Upper lobe of left lung (tissue), 4 donors: ENCODE measurements around the gene SPINK4.

ENCODE experiments used
- EP300 ChIP-seq, 4 donors: sonication (generic); formaldehyde crosslinking; IDR thresholded peaks; one replicate each; pipeline ENCODE4 v1.5.1; 2017; ENCODE audit warnings: antibody characterized with exemption in 4 of 4, control low read depth in 2 of 4
- POLR2A ChIP-seq, 4 donors: fragments of 450-650 bp; IDR thresholded peaks; one replicate each; pipeline ENCODE4 v1.5.1; 2016 to 2017; ENCODE audit warnings: antibody characterized with exemption in 4 of 4, mild to moderate bottlenecking in 2 of 4
- POLR2AphosphoS5 ChIP-seq, 2 donors: sonication (generic); formaldehyde crosslinking; IDR thresholded peaks; one replicate each; pipeline ENCODE4 v1.5.1; 2017; ENCODE audit warnings: antibody characterized with exemption in 2 of 2
- TF ChIP-seq, protein P1 (sequence below), 6 experiments: fragments of 450-650 bp in 4 of 6; fragments of 200-600 bp in 2 of 6; sonication (generic) in 2 of 6; IDR thresholded peaks; one replicate each; pipeline ENCODE4 v1.5.1; 2016 to 2019; ENCODE audit warnings: antibody characterized with exemption in 6 of 6

DNA sequence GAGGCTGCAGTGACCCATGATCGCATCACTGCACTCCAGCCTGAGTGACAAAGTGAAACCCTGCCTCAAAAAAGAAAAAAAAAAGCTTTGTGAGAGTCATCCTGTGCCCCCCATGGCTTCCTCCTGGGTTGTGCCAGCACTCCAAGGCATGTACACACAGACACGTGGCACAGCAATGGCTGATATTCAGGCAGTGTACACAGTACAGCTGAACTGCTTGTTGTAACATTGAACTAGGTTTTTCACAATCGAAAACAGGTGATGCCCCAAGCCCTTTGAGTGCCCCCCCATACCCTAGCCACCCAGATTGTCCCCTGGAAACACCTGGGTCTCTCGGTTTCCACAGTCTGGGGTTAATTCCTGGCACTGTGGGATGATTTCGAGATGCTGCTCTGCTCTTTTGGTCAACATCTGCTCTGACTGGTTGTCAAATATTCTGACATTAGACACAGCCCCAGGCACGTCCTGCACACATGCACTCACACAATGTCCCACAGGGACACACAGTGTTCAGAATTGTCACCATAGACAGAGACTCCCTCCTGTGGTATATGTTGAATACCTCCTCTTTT, 9.2 kb downstream of the SPINK4 start:
- no peak for TF ChIP-seq POLR2AphosphoS5 (IDR thresholded peaks at IDR 0.05)
- no peak for TF ChIP-seq EP300 (IDR thresholded peaks at IDR 0.05)
- TF ChIP-seq, protein P1, sequence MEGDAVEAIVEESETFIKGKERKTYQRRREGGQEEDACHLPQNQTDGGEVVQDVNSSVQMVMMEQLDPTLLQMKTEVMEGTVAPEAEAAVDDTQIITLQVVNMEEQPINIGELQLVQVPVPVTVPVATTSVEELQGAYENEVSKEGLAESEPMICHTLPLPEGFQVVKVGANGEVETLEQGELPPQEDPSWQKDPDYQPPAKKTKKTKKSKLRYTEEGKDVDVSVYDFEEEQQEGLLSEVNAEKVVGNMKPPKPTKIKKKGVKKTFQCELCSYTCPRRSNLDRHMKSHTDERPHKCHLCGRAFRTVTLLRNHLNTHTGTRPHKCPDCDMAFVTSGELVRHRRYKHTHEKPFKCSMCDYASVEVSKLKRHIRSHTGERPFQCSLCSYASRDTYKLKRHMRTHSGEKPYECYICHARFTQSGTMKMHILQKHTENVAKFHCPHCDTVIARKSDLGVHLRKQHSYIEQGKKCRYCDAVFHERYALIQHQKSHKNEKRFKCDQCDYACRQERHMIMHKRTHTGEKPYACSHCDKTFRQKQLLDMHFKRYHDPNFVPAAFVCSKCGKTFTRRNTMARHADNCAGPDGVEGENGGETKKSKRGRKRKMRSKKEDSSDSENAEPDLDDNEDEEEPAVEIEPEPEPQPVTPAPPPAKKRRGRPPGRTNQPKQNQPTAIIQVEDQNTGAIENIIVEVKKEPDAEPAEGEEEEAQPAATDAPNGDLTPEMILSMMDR (IDR thresholded peaks at IDR 0.05) = no peak
- no peak for TF ChIP-seq POLR2A (IDR thresholded peaks at IDR 0.05)
